ENCODE measurements around the gene ENDOU.

GRCh38 chr12:47748899-47749298 is 23.6 kb upstream of the ENDOU start:
- no peak for TF ChIP-seq USF2 (IDR thresholded peaks at IDR 0.05)
- no peak for TF ChIP-seq PBX3 (IDR thresholded peaks at IDR 0.05)
- TF ChIP-seq POLR2A (IDR thresholded peaks at IDR 0.05; ENCODE audit: low read length): no peak
- TF ChIP-seq EHMT2 (IDR thresholded peaks at IDR 0.05; ENCODE audit: low read depth): no peak

Data from A549 (cell line).